ENCODE results near the gene UBR1. TPM values are rescaled to one million over a fixed set of nuclear protein-coding genes. Genes with fewer than 3 reads are reported as not detected.

The UBR1 gene
- total RNA-seq, 2 experiments from 2014 or later, result 42.6 to 45.9 TPM

- POLR2A ChIA-PET, result no interaction called here
- intact Hi-C loops (cut with DNase I, micrococcal nuclease), result no loop called here
- no peaks in the 10 kb centered on the region for H3K4me1 Mint-ChIP-seq (ENCODE audit: low read depth)
Measured at GRCh38 chr15:42999201-42999779, 106.5 kb downstream of the UBR1 start.

GRCh38 chr15:42996871-42997270, 109.0 kb downstream of the UBR1 start:
- TF ChIP-seq CTCF (IDR thresholded peaks at IDR 0.05), result no peak
- no peaks in the 10 kb centered on the region for H3K4me1 Mint-ChIP-seq (ENCODE audit: low read depth)
- ChIA-PET CTCF (no interaction called here), POLR2A (no interaction called here)
- H3K36me3 Mint-ChIP-seq (ENCODE audit: low read depth), result peaks cover 65% of the 10 kb centered on the region
- no peaks in the 10 kb centered on the region for H3K9me3 Mint-ChIP-seq
- no peaks in the 10 kb centered on the region for H3K27me3 ChIP-seq (ENCODE audit: control insufficient read depth in 1 of 2, insufficient read depth in 2 of 2, low read length in 2 of 2)
- no peak for DNase-seq
- H3K27ac ChIP-seq (ENCODE audit: low read depth in 1 of 2, low read length in 2 of 2), result no peak overlapping the region
- peaks cover 24% of the 10 kb centered on the region for H3K36me3 ChIP-seq (ENCODE audit: insufficient read depth, low read length)
- H3K27me3 Mint-ChIP-seq, result no peaks in the 10 kb centered on the region
- H3K9me3 ChIP-seq (ENCODE audit: control insufficient read depth in 1 of 2, insufficient read depth in 1 of 2, low read length in 2 of 2), result no peaks in the 10 kb centered on the region
- H3K4me1 ChIP-seq (ENCODE audit: insufficient read depth, low read length), result no peaks in the 10 kb centered on the region
- no peak for ATAC-seq (ENCODE audit: poor library complexity)
- intact Hi-C loops (cut with DNase I, micrococcal nuclease), result no loop called here
- H3K27ac Mint-ChIP-seq, result no peak overlapping the region
- no peak overlapping the region for H3K4me3 Mint-ChIP-seq
- no peak overlapping the region for H3K4me3 ChIP-seq (ENCODE audit: low read length)

More at GRCh38 chr15:42999201-42999779, 106.5 kb downstream of the UBR1 start:
- Mint-ChIP-seq H3K4me3 (no peak overlapping the region), H3K36me3 (ENCODE audit: low read depth) (peaks cover 70% of the 10 kb centered on the region), H3K9me3 (no peaks in the 10 kb centered on the region), H3K27me3 (no peaks in the 10 kb centered on the region), H3K27ac (no peak overlapping the region)
- CTCF ChIA-PET, result no interaction called here
- no peak for ATAC-seq (ENCODE audit: poor library complexity)
- H3K9me3 ChIP-seq (ENCODE audit: control insufficient read depth in 1 of 2, insufficient read depth in 1 of 2, low read length in 2 of 2), result no peaks in the 10 kb centered on the region
- H3K4me3 ChIP-seq (ENCODE audit: low read length), result no peak overlapping the region
- no peak overlapping the region for H3K27ac ChIP-seq (ENCODE audit: low read depth in 1 of 2, low read length in 2 of 2)
- no peak for DNase-seq
- H3K4me1 ChIP-seq (ENCODE audit: insufficient read depth, low read length), result no peaks in the 10 kb centered on the region
- peaks cover 34% of the 10 kb centered on the region for H3K36me3 ChIP-seq (ENCODE audit: insufficient read depth, low read length)
- TF ChIP-seq CTCF (IDR thresholded peaks at IDR 0.05), result no peak
- H3K27me3 ChIP-seq (ENCODE audit: control insufficient read depth in 1 of 2, insufficient read depth in 2 of 2, low read length in 2 of 2), result no peaks in the 10 kb centered on the region

DNA sequence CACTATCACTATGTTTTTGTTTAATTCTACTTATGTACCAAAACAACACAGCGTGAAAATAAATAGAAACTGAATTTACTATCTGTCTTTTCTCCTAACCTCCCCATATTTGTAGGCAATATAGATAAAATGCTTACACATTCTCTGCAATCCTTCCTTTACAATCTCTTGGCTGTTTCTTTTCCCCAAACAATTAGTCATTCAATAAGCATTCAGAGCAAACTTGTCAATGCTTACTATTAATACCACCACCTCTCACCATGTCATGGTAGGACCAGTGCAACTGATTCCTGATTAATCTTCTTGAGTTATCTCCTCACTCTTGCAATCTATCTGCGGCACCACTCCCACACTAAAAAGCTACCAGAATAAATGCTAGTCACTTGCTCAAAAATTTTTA, 111.3 kb downstream of the UBR1 start:
- DNase-seq (no peak), ATAC-seq (ENCODE audit: poor library complexity) (no peak)
- no peak overlapping the region for H3K27ac Mint-ChIP-seq
- Histone ChIP-seq H3K4me1 (ENCODE audit: insufficient read depth, low read length) (no peaks in the 10 kb centered on the region), H3K9me3 (ENCODE audit: control insufficient read depth in 1 of 2, insufficient read depth in 1 of 2, low read length in 2 of 2) (no peaks in the 10 kb centered on the region), H3K27ac (ENCODE audit: low read depth in 1 of 2, low read length in 2 of 2) (no peak overlapping the region), H3K36me3 (ENCODE audit: insufficient read depth, low read length) (peaks cover 35% of the 10 kb centered on the region), H3K27me3 (ENCODE audit: control insufficient read depth in 1 of 2, insufficient read depth in 2 of 2, low read length in 2 of 2) (no peaks in the 10 kb centered on the region), H3K4me3 (ENCODE audit: low read length) (no peak overlapping the region)
- H3K36me3 Mint-ChIP-seq (ENCODE audit: low read depth), result peaks cover 76% of the 10 kb centered on the region
- H3K4me3 Mint-ChIP-seq, result no peak overlapping the region
- intact Hi-C loops (cut with DNase I, micrococcal nuclease), result no loop called here
- ChIA-PET CTCF (interaction anchor here (0.6 kb wide), 1 partner anchor 193 kb away, joined by 3 read pairs; no protein-coding TSS in a partner anchor), POLR2A (no interaction called here)
- no peak for TF ChIP-seq CTCF (IDR thresholded peaks at IDR 0.05)
- H3K4me1 Mint-ChIP-seq (ENCODE audit: low read depth), result no peaks in the 10 kb centered on the region
- no peaks in the 10 kb centered on the region for H3K9me3 Mint-ChIP-seq
- H3K27me3 Mint-ChIP-seq, result no peaks in the 10 kb centered on the region
